Left lung (tissue), 10 donors: ENCODE measurements around the gene ZNF768. TPM values are rescaled to one million over a fixed set of nuclear protein-coding genes. Genes with fewer than 3 reads are reported as not detected.

Experiments used
- ATAC-seq: fragments of 200-7000 bp; cut with Tn5 transposase; one replicate; pipeline ENCODE4 v1.9.1; 2020; ENCODE audit warnings: moderate library complexity
- DNase-seq, 4 donors: peaks; one replicate each; pipeline ENCODE4 v3.0.0-alpha.2; 2013 to 2020
- H3K27ac ChIP-seq, 2 donors: fragments of 200-600 bp; sonication (generic) in 1 of 2; one replicate each; pipeline versions ENCODE4 v1.5.0 to v1.8.0; 2020 to 2021
- H3K27me3 ChIP-seq, 2 donors: fragments of 200-600 bp; sonication (generic) in 1 of 2; one replicate each; pipeline versions ENCODE4 v1.5.0 to v1.8.0; 2020 to 2021
- H3K36me3 ChIP-seq, 2 donors: fragments of 200-600 bp; sonication (generic) in 1 of 2; one replicate each; pipeline versions ENCODE4 v1.5.0 to v1.8.0; 2020 to 2021
- H3K4me1 ChIP-seq, 2 donors: fragments of 200-600 bp; one replicate each; pipeline ENCODE4 v1.8.0; 2021
- H3K4me3 ChIP-seq, 2 donors: fragments of 200-600 bp; sonication (generic) in 1 of 2; one replicate each; pipeline versions ENCODE4 v1.5.0 to v1.8.0; 2020 to 2021; ENCODE audit warnings: mild to moderate bottlenecking in 1 of 2
- H3K9me3 ChIP-seq, 2 donors: fragments of 200-600 bp; sonication (generic) in 1 of 2; one replicate each; pipeline versions ENCODE4 v1.5.0 to v1.8.0; 2020 to 2021
- CTCF ChIP-seq, 2 donors: fragments of 200-600 bp; sonication (generic) in 1 of 2; IDR thresholded peaks; one replicate each; pipeline versions ENCODE4 v1.5.0 to v1.8.0; 2021; ENCODE audit warnings: antibody characterized with exemption in 2 of 2
- intact Hi-C, 2 donors: fragments of 100-400 bp; cut with DNase I; formaldehyde crosslinking; loops; one replicate each; pipeline versions ENCODE4 v1.11.2 to v1.14.2; 2022
- polyA plus RNA-seq, 6 donors: library from polyadenylated mRNA; unstranded; fragments of 120-200 nt; gene quantifications; one replicate each; pipeline ENCODE4 v1.2.1, GENCODE V29; 2013; ENCODE audit not compliant: insufficient read length in 6 of 6
- total RNA-seq, 2 donors: library from RNA; stranded (reverse); fragmentation: NEBNext Ultra II Directional; extraction: Animal tissue kit (Norgen Biotek cat#: 25700); gene quantifications; one replicate each; pipeline ENCODE4 v1.2.1, GENCODE V29; 2021
- donor health status: DM: no; HTN: yes; CAD: no.
- donor health status: DM: no; HTN: no; CAD: no.

The ZNF768 gene
- total and polyA plus RNA-seq, 8 donors: 26.1 to 42.2 (median 33.8) TPM

GRCh38 chr16:30511509-30511908 lies 14.9 kb downstream of the ZNF768 start:
- H3K4me3 ChIP-seq: no peak overlapping the region
- H3K27ac ChIP-seq: no peak overlapping the region
- no peaks in the 10 kb centered on the region for H3K27me3 ChIP-seq
- DNase-seq (no peak), ATAC-seq (no peak)
- H3K9me3 ChIP-seq: no peaks in the 10 kb centered on the region
- H3K36me3 ChIP-seq: peaks cover 0 to 99% of the 10 kb centered on the region in 2 donors
- intact Hi-C loops: no loop called here
- no peak for TF ChIP-seq CTCF (IDR thresholded peaks at IDR 0.05)
- H3K4me1 ChIP-seq: no peaks in the 10 kb centered on the region

GRCh38 chr16:30510376-30510938 lies 15.9 kb downstream of the ZNF768 start:
- intact Hi-C loops: no loop called here
- DNase-seq: no peak
- Histone ChIP-seq H3K27me3 (no peaks in the 10 kb centered on the region), H3K36me3 (peaks cover 0 to 97% of the 10 kb centered on the region in 2 donors), H3K9me3 (no peaks in the 10 kb centered on the region), H3K4me1 (no peaks in the 10 kb centered on the region), H3K4me3 (no peak overlapping the region), H3K27ac (no peak overlapping the region)
- no peak for ATAC-seq
- TF ChIP-seq CTCF (IDR thresholded peaks at IDR 0.05): no peak

GRCh38 chr16:30509081-30509765 lies 17.1 kb downstream of the ZNF768 start:
- DNase-seq (no peak), ATAC-seq (no peak)
- peaks cover 0 to 97% of the 10 kb centered on the region in 2 donors for H3K36me3 ChIP-seq
- H3K27ac ChIP-seq: no peak overlapping the region
- intact Hi-C loops: no loop called here
- H3K27me3 ChIP-seq: no peaks in the 10 kb centered on the region
- no peak overlapping the region for H3K4me3 ChIP-seq
- no peaks in the 10 kb centered on the region for H3K4me1 ChIP-seq
- no peaks in the 10 kb centered on the region for H3K9me3 ChIP-seq
- no peak for TF ChIP-seq CTCF (IDR thresholded peaks at IDR 0.05)

GRCh38 chr16:30503403-30504296 lies 22.7 kb downstream of the ZNF768 start:
- no peak overlapping the region for H3K27ac ChIP-seq
- no peaks in the 10 kb centered on the region for H3K4me1 ChIP-seq
- no peaks in the 10 kb centered on the region for H3K9me3 ChIP-seq
- ATAC-seq (no peak), DNase-seq (no peak)
- peaks cover 0 to 95% of the 10 kb centered on the region in 2 donors for H3K36me3 ChIP-seq
- no peak overlapping the region for H3K4me3 ChIP-seq
- intact Hi-C loops: no loop called here
- no peak for TF ChIP-seq CTCF (IDR thresholded peaks at IDR 0.05)
- no peaks in the 10 kb centered on the region for H3K27me3 ChIP-seq

- H3K36me3 ChIP-seq: peaks cover 0 to 96% of the 10 kb centered on the region in 2 donors
- TF ChIP-seq CTCF (IDR thresholded peaks at IDR 0.05): no peak
- intact Hi-C loops: no loop called here
- H3K9me3 ChIP-seq: no peaks in the 10 kb centered on the region
- no peaks in the 10 kb centered on the region for H3K4me1 ChIP-seq
- no peak overlapping the region for H3K4me3 ChIP-seq
- no peak for ATAC-seq
- DNase-seq: no peak
- no peak overlapping the region for H3K27ac ChIP-seq
- no peaks in the 10 kb centered on the region for H3K27me3 ChIP-seq
Observed at GRCh38 chr16:30499284-30499683, 27.1 kb downstream of the ZNF768 start.
